ENCODE results near the gene TEAD2. TPM values are rescaled to one million over a fixed set of nuclear protein-coding genes. Genes with fewer than 3 reads are reported as not detected.
A peak's percentile ranks its signal among the peaks of the same experiment; 100 is the strongest.

The TEAD2 gene
- total and polyA plus RNA-seq, 10 donors: 5.8 to 24.7 (median 14.4) TPM

DNA sequence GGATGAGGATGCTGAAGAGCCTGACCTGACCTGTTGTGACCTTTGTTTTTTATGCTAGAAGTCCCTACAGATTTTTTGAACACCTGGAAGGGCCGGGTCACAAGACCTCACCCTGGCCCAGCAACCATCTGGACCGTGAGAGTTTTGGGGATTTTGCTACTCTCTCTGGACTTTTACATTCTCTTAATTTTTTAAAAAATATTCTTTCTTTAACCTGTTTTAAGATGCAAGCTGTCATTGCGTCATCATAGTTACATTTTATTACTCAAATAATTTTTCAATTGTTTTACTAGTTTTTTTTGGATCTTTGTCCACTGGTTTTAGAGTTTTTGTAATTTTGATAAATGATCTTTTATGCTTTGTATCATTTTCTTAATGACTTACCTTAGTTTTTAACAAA, 9.0 kb upstream of the TEAD2 start:
- no peaks in the 10 kb centered on the region for H3K4me1 ChIP-seq
- no peak for TF ChIP-seq POLR2A (IDR thresholded peaks at IDR 0.05)
- no peak for TF ChIP-seq POLR2AphosphoS5 (IDR thresholded peaks at IDR 0.05)
- TF ChIP-seq, protein P1, sequence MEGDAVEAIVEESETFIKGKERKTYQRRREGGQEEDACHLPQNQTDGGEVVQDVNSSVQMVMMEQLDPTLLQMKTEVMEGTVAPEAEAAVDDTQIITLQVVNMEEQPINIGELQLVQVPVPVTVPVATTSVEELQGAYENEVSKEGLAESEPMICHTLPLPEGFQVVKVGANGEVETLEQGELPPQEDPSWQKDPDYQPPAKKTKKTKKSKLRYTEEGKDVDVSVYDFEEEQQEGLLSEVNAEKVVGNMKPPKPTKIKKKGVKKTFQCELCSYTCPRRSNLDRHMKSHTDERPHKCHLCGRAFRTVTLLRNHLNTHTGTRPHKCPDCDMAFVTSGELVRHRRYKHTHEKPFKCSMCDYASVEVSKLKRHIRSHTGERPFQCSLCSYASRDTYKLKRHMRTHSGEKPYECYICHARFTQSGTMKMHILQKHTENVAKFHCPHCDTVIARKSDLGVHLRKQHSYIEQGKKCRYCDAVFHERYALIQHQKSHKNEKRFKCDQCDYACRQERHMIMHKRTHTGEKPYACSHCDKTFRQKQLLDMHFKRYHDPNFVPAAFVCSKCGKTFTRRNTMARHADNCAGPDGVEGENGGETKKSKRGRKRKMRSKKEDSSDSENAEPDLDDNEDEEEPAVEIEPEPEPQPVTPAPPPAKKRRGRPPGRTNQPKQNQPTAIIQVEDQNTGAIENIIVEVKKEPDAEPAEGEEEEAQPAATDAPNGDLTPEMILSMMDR (IDR thresholded peaks at IDR 0.05 in 8 of 11, conservative IDR thresholded peaks at IDR 0.05 in 3 of 11): no peak
- 73 to 95% (median 78%) methylated on average over 3 of the region's 3 CpGs for whole genome bisulfite sequencing, 5 donors
- no peak overlapping the region for H3K27ac ChIP-seq
- no peak for DNase-seq
- H3K27me3 ChIP-seq (replicated peaks in 1 of 7): no peaks in the 10 kb centered on the region
- H3K36me3 ChIP-seq: no peaks in the 10 kb centered on the region
- H3K4me3 ChIP-seq: no peak overlapping the region
- intact Hi-C loops (cut with DNase I; ENCODE audit: low total_unique reads): no loop called here
- peaks cover 0 to 26% (median 22%) of the 10 kb centered on the region in 8 donors for H3K9me3 ChIP-seq

DNA sequence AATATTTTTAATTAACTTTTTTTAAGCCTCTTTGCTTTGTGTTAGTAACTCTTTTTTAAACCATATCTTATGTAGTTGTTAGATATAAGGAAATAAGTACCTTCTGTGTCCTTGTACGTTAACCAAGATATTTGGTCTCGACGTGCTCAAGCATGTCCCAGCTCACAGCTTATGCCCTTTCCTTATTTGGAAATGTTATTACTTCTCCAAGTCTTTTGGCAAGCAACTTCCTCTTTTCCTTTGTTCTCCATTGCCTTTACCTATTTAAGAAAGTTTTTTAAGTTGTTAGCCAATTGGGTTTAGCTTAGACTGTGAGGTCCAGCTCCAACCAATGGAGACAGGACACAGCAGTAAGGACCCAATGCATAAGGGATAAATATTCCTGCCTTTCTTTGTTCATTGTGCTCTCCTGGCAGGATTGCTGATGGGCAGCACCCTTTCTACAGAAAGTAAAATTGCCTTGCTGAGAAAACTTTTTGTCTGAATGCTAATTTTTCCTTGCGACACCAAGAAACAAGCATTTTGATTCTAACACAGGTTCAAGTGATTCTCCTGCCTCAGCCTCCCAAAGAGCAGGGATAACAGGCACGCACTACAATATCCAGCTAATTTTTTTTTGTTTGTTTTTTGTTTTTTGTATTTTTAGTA, 6.6 kb upstream of the TEAD2 start:
- intact Hi-C loops (cut with DNase I; ENCODE audit: low total_unique reads): no loop called here
- no peak for TF ChIP-seq POLR2AphosphoS5 (IDR thresholded peaks at IDR 0.05)
- no peak for TF ChIP-seq POLR2A (IDR thresholded peaks at IDR 0.05)
- TF ChIP-seq, protein P1 (IDR thresholded peaks at IDR 0.05 in 8 of 11, conservative IDR thresholded peaks at IDR 0.05 in 3 of 11): no peak
- Histone ChIP-seq H3K4me1 (peaks cover 0 to 10% (median 3%) of the 10 kb centered on the region in 6 donors), H3K36me3 (no peaks in the 10 kb centered on the region), H3K27me3 (replicated peaks in 1 of 7) (peaks cover 0 to 19% (median under 1%) of the 10 kb centered on the region in 7 donors), H3K27ac (no peak overlapping the region), H3K4me3 (no peak overlapping the region), H3K9me3 (peaks cover 0 to 26% (median 22%) of the 10 kb centered on the region in 8 donors)
- DNase-seq: no peak
- WGBS, 5 donors: 79 to 91% (median 87%) methylated on average over 5 of the region's 5 CpGs

DNA sequence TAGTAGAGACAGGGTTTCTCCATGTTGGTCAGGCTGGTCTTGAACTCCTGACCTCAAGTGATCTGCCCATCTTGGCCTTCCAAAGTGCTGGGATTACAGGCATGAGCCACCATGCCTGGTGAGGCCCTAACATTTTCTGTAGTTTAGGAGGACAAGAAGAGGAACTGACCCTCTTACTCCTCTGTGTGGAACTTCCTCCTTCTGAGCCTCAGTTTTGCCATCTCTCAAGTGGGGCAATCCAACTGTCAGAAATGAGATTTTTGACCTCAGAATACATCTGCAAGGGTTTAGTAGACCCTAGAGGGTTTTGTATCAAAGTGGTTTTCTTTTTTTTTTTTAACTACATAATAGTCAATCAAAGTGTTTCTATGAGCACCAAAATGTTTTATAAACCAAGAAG, 3.9 kb upstream of the TEAD2 start:
- TF ChIP-seq POLR2A (IDR thresholded peaks at IDR 0.05): no peak
- TF ChIP-seq, protein P1 (IDR thresholded peaks at IDR 0.05 in 8 of 11, conservative IDR thresholded peaks at IDR 0.05 in 3 of 11): no peak
- no peak for TF ChIP-seq POLR2AphosphoS5 (IDR thresholded peaks at IDR 0.05)
- peaks cover 0 to 26% (median 22%) of the 10 kb centered on the region in 8 donors for H3K9me3 ChIP-seq
- H3K4me1 ChIP-seq: peaks cover 3 to 37% (median 29%) of the 10 kb centered on the region in 6 donors
- peaks cover 0 to 47% (median 9%) of the 10 kb centered on the region in 7 donors for H3K27me3 ChIP-seq (replicated peaks in 1 of 7)
- intact Hi-C loops (cut with DNase I; ENCODE audit: low total_unique reads): no loop called here
- H3K27ac ChIP-seq: no peak overlapping the region
- H3K36me3 ChIP-seq: no peaks in the 10 kb centered on the region
- no peak for DNase-seq
- no peak overlapping the region for H3K4me3 ChIP-seq

DNA sequence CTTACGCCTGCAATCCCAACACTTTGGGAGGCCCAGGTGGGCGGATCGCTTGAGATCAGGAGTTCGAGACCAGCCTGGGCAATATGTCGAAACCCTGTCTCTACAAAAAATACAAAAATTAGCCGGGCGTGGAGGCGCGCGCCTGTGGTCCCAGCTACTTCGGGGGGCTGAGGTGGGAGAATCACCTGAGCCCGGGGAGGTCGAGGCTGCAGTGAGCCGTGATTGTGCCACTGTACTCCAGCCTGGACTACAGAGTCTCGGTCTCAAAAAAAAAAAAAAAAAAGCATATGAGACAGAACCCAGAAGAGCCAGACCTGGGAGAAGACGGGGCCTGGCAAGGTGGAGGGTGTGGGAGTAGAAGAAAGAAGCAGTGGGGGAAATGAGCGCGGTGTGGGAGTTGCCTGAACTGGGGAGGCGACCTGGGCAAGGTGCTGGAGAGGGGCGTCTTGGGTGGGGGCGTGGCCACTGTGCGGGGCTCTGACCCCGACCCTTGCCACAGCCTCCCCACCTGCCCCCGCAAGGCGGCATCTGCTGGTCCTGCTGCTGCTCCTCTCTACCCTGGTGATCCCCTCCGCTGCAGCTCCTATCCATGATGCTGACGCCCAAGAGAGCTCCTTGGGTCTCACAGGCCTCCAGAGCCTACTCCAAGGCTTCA, 2.0 kb upstream of the TEAD2 start:
- Histone ChIP-seq H3K36me3 (peaks cover 0 to 4% (median 0%) of the 10 kb centered on the region in 6 donors), H3K9me3 (peaks cover 0 to 12% (median 10%) of the 10 kb centered on the region in 8 donors), H3K4me3 (peak overlapping the region in 5 of 8 donors; percentile 9 to 77 (median 55)), H3K27me3 (replicated peaks in 1 of 7) (peaks cover 0 to 48% (median 9%) of the 10 kb centered on the region in 7 donors), H3K27ac (peak overlapping the region in 6 of 8 donors; percentile 36 to 91 (median 72)), H3K4me1 (peaks cover 3 to 51% (median 37%) of the 10 kb centered on the region in 6 donors)
- intact Hi-C loops (cut with DNase I; ENCODE audit: low total_unique reads): no loop called here
- no peak for DNase-seq
- 70 to 78% (median 74%) methylated on average over 27 of the region's 27 CpGs for WGBS, 5 donors
- no peak for TF ChIP-seq POLR2AphosphoS5 (IDR thresholded peaks at IDR 0.05)
- TF ChIP-seq, protein P1 (IDR thresholded peaks at IDR 0.05 in 8 of 11, conservative IDR thresholded peaks at IDR 0.05 in 3 of 11): no peak
- TF ChIP-seq POLR2A (IDR thresholded peaks at IDR 0.05): no peak
